ENCODE data around the gene ZPBP2.

DNA sequence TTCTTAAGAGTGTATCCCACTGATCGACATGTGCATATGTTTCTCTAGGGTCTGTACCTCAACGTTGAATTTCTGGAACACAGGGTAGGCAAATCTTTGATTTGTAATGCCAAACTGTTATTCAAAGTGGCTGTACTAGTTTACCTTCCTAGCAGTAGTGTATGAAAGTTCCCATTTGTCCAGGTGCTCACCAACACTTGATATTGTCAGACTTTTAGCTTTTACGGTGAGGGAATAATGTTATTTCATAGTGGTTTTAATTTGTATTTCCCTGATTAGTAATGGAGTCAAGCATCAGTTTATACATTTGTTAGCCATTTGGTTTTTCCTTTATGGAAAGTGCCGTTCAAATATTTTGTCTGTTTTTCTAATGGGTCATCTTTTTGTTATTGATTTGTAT lies 30.1 kb downstream of the ZPBP2 start:
- TF ChIP-seq, protein P1, sequence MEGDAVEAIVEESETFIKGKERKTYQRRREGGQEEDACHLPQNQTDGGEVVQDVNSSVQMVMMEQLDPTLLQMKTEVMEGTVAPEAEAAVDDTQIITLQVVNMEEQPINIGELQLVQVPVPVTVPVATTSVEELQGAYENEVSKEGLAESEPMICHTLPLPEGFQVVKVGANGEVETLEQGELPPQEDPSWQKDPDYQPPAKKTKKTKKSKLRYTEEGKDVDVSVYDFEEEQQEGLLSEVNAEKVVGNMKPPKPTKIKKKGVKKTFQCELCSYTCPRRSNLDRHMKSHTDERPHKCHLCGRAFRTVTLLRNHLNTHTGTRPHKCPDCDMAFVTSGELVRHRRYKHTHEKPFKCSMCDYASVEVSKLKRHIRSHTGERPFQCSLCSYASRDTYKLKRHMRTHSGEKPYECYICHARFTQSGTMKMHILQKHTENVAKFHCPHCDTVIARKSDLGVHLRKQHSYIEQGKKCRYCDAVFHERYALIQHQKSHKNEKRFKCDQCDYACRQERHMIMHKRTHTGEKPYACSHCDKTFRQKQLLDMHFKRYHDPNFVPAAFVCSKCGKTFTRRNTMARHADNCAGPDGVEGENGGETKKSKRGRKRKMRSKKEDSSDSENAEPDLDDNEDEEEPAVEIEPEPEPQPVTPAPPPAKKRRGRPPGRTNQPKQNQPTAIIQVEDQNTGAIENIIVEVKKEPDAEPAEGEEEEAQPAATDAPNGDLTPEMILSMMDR (IDR thresholded peaks at IDR 0.05), result no peak
- TF ChIP-seq EP300 (IDR thresholded peaks at IDR 0.05), result no peak
